ENCODE data around the gene DKC1.

GRCh38 chrX:154720067-154720466, 42.6 kb upstream of the DKC1 start:
- TF ChIP-seq, protein P1, sequence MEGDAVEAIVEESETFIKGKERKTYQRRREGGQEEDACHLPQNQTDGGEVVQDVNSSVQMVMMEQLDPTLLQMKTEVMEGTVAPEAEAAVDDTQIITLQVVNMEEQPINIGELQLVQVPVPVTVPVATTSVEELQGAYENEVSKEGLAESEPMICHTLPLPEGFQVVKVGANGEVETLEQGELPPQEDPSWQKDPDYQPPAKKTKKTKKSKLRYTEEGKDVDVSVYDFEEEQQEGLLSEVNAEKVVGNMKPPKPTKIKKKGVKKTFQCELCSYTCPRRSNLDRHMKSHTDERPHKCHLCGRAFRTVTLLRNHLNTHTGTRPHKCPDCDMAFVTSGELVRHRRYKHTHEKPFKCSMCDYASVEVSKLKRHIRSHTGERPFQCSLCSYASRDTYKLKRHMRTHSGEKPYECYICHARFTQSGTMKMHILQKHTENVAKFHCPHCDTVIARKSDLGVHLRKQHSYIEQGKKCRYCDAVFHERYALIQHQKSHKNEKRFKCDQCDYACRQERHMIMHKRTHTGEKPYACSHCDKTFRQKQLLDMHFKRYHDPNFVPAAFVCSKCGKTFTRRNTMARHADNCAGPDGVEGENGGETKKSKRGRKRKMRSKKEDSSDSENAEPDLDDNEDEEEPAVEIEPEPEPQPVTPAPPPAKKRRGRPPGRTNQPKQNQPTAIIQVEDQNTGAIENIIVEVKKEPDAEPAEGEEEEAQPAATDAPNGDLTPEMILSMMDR (IDR thresholded peaks at IDR 0.05; ENCODE audit: poor library complexity), result no peak
- TF ChIP-seq EZH2 (IDR thresholded peaks at IDR 0.05; ENCODE audit: borderline replicate concordance) (no peak), EZH2phosphoT487 (IDR thresholded peaks at IDR 0.05; ENCODE audit: low read depth, severe bottlenecking, unreplicated experiment) (no peak)

Data from hepatocyte (in vitro differentiated cells).